GM21717 (cell line): ENCODE measurements around the gene GIGYF1.
"Not testable (repeated sequence)": the region's sequence is repeated elsewhere in the genome, so short reads cannot be mapped to it uniquely, and the experiment has no call there.

ENCODE experiments used
- ATAC-seq: cut with Tn5 transposase; IDR thresholded peaks from one replicate; pipeline ENCODE4 v1.9.1; 2021; ENCODE audit warnings: mild to moderate bottlenecking, moderate library complexity; ENCODE audit not compliant: unreplicated experiment

GIGYF1 gene

GRCh38 chr7:100708395-100708794 lies 14.3 kb upstream of the GIGYF1 start:
- ATAC-seq, result no peak

- ATAC-seq, result no peak
Observed at GRCh38 chr7:100706672-100707311, 12.7 kb upstream of the GIGYF1 start.

- ATAC-seq, result peak; percentile 82
Observed at GRCh38 chr7:100705753-100706671, 12.0 kb upstream of the GIGYF1 start, which contains the start of gene POP7. POP7 (plus strand) TSS chr7:100706121; CDS start chr7:100706831, 710 bp downstream.

- ATAC-seq, result peak; percentile 53
Observed at GRCh38 chr7:100705320-100705752, 11.3 kb upstream of the GIGYF1 start.

GRCh38 chr7:100701089-100701488 lies 7.0 kb upstream of the GIGYF1 start:
- ATAC-seq, result not testable (repeated sequence)

GRCh38 chr7:100699018-100699417 lies 5.0 kb upstream of the GIGYF1 start:
- ATAC-seq, result no peak

GRCh38 chr7:100696123-100696521 lies 2.1 kb upstream of the GIGYF1 start:
- ATAC-seq, result no peak

GRCh38 chr7:100693312-100694097 lies 545 bp downstream of the GIGYF1 start:
- peak; percentile 25 for ATAC-seq

- no peak for ATAC-seq
Observed at GRCh38 chr7:100692578-100692961, 1.5 kb downstream of the GIGYF1 start.

GRCh38 chr7:100691676-100692577 lies 2.1 kb downstream of the GIGYF1 start:
- no peak for ATAC-seq

- no peak for ATAC-seq
Observed at GRCh38 chr7:100689230-100690135, 4.6 kb downstream of the GIGYF1 start.

GRCh38 chr7:100688326-100688860 lies 5.7 kb downstream of the GIGYF1 start:
- no peak for ATAC-seq

GRCh38 chr7:100687751-100688300 lies 6.2 kb downstream of the GIGYF1 start:
- no peak for ATAC-seq

- ATAC-seq, result no peak
Observed at GRCh38 chr7:100687261-100687660, 6.8 kb downstream of the GIGYF1 start.

- ATAC-seq, result no peak
Observed at GRCh38 chr7:100686822-100687211, 7.2 kb downstream of the GIGYF1 start.

GRCh38 chr7:100686201-100686821 lies 7.7 kb downstream of the GIGYF1 start:
- no peak for ATAC-seq

- no peak for ATAC-seq
Observed at GRCh38 chr7:100685631-100686145, 8.4 kb downstream of the GIGYF1 start.

GRCh38 chr7:100685049-100685605 lies 8.9 kb downstream of the GIGYF1 start:
- ATAC-seq, result no peak
